ENCODE data around the gene MYEF2.

MYEF2 gene

DNA sequence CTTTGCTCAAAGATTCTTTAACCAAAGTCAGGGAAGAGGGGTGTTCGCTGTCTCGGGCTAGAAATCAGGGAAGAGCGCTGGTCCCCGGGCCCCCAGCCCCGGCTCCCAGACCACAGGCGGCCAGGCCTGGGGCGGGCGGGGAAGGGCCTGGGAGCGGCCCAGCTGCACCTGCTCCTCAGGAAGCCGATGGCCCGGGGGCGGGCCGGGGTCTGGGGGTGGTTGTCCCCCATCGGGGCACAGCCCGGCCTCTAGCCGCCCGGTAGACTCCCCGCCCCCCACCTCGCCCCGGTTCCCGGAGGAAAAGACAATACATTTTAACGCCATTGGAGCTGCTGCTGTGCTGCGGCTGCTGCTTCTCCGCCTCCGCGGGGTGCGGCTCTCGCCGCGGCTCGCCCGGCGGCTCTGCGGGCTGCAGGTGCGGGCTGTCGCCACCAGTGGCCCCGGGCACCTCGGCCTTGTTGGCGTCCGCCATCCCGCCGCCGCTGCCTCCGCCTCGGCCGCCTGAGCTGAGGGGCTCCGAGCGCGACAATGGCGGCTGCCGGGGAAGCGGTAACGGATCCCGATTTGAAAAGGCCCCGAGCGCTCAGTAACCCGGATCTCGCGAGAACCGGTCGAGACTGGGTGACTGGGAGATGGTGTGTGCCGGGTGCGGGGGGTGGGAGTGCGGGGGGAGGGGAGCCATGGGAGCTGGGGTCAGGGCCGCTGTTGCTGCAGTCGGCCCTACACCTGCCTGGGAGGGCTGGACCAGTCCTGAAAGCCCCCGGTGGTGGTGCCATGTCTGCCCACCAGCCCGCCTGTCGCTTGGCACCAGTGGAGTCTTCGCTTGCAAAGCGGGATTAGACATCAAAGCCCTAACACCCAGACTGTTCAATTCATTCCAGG, at the start of gene MYEF2:
Gene MYEF2, minus strand, starts transcription at position 530 of the 882 bp plus-strand sequence. Its CDS starts 58 bp downstream, at position 472.
- Mint-ChIP-seq H3K27ac (peak within 1 kb of the TSS; percentile 87), H3K27me3 (peaks cover 13% of the 10 kb centered on the region), H3K9me3 (peaks cover 14% of the 10 kb centered on the region), H3K4me1 (peaks cover 18% of the 10 kb centered on the region), H3K4me3 (peak within 1 kb of the TSS; percentile 92), H3K36me3 (peaks cover 5% of the 10 kb centered on the region)

DNA sequence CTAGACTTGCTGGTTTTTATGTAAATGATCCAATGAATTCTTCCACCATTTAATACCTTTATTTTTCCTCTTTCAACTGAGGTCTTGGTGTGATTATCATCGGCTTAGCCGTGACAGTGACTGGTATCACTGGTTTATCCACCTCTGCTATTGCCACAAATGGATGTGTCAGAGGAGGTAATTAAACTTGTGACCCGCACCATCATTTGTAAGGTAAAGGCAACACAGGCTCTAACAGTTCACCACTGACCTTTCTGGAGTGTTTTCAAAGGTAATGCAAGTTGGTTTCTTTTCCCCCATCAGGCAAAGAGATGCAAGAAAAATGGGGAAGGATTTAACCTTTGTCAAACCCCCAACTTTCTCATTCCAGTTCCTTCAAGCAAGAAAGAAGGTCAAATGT, 47.7 kb upstream of the MYEF2 start:
- Mint-ChIP-seq H3K27ac (no peak overlapping the region), H3K27me3 (peaks cover 4% of the 10 kb centered on the region), H3K4me3 (no peak overlapping the region), H3K4me1 (no peaks in the 10 kb centered on the region), H3K9me3 (no peaks in the 10 kb centered on the region), H3K36me3 (no peaks in the 10 kb centered on the region)

DNA sequence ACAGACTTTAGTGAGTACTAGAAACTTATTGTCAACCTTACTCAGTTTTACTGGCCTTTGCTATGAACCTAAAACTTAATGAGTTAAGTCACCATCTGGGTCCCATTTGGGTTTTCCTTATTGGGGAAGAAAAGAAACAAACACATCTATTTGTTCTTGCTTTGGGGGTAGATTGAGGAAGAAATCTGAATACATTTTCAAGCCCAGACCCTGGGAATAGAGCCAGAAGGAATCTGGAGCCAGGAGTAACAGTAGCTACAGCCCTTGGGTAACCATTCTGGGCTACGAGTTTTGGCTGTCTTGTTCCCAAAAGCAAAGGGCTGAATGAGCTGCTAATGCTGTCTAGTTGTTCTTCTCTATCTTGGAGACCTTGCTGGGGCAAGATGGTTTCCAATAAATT, 44.5 kb upstream of the MYEF2 start:
- Mint-ChIP-seq H3K27ac (no peak overlapping the region), H3K27me3 (peaks cover 2% of the 10 kb centered on the region), H3K9me3 (no peaks in the 10 kb centered on the region), H3K36me3 (no peaks in the 10 kb centered on the region), H3K4me3 (no peak overlapping the region), H3K4me1 (no peaks in the 10 kb centered on the region)

- Mint-ChIP-seq H3K27ac (no peak overlapping the region), H3K4me1 (no peaks in the 10 kb centered on the region), H3K36me3 (no peaks in the 10 kb centered on the region), H3K9me3 (no peaks in the 10 kb centered on the region), H3K27me3 (peaks cover 5% of the 10 kb centered on the region), H3K4me3 (no peak overlapping the region)
These were observed 43.8 kb upstream of the MYEF2 start for GRCh38 chr15:48221885-48222284.

DNA sequence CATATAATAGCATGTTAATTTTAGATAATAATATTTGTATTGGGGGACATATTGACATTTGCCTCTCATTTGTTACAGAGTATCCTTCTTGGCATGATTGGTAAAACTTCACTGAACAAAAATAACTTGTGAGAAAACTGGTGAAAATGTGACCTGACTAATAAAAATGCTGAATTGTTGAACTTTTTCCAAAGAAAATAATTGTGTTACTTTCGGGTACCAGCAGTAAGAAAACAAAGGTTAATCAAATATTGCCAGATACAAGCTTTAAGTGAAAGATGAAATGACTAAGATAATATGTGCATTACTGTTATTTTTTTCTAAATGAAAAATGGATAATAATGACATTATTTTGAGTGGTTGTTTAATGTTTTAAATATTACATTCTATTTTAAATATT, 43.2 kb upstream of the MYEF2 start:
- Mint-ChIP-seq H3K27ac (no peak overlapping the region), H3K4me1 (no peaks in the 10 kb centered on the region), H3K9me3 (no peaks in the 10 kb centered on the region), H3K36me3 (no peaks in the 10 kb centered on the region), H3K4me3 (no peak overlapping the region), H3K27me3 (peaks cover 5% of the 10 kb centered on the region)

- no peaks in the 10 kb centered on the region for H3K36me3 Mint-ChIP-seq
- peaks cover 5% of the 10 kb centered on the region for H3K27me3 Mint-ChIP-seq
- no peaks in the 10 kb centered on the region for H3K9me3 Mint-ChIP-seq
- H3K27ac Mint-ChIP-seq: no peak within 1 kb of the TSS
- no peaks in the 10 kb centered on the region for H3K4me1 Mint-ChIP-seq
- H3K4me3 Mint-ChIP-seq: no peak within 1 kb of the TSS
These were observed 27.9 kb upstream of the MYEF2 start, which contains the start of gene SLC12A1 for GRCh38 chr15:48205981-48206380. TSS of gene SLC12A1 (plus strand) at chr15:48206302. CDS start at chr15:48207720, 1,418 bp downstream.

GRCh38 chr15:48202068-48202467, 24.0 kb upstream of the MYEF2 start:
- Mint-ChIP-seq H3K4me3 (no peak overlapping the region), H3K27me3 (peaks cover 17% of the 10 kb centered on the region), H3K27ac (no peak overlapping the region), H3K9me3 (peaks cover under 1% of the 10 kb centered on the region), H3K36me3 (no peaks in the 10 kb centered on the region), H3K4me1 (no peaks in the 10 kb centered on the region)

DNA sequence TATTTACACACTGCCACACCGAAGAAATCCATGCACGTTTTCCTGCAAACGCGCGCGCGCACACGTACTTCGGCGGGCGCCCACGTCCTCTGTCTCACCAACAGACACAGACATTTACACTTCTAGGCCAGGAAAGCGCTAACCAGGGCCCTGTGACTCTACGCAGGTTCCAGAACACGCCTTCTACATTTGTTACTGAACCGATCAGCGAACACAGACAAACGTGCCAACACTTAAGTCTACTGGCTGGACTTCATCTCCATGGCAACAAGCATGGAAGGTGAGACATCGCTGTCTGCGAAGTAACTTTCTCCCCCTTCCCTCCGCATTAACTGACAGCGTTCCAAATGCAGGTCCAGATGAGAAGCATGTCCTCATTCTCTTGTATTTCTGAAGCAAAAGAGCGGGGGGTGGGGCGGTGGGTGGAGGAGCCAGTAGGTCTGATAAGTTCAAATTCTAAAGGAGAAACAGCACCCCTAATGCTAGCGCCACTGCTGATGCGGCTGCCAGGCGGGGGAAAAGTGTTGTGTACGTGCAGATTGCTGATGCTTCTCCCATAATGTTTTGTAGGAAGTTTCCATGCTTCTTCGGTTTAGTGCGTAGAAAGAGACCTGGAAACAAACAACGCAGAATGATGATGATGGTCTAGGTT, 13.6 kb upstream of the MYEF2 start, which contains the start of gene CTXN2:
Gene CTXN2, plus strand, starts transcription at position 92 of the 652 bp plus-strand sequence. CDS start 9,636 bp downstream, outside the sequence.
- Mint-ChIP-seq H3K9me3 (peaks cover 16% of the 10 kb centered on the region), H3K27me3 (peaks cover 38% of the 10 kb centered on the region), H3K4me1 (no peaks in the 10 kb centered on the region), H3K36me3 (peaks cover 1% of the 10 kb centered on the region), H3K4me3 (no peak within 1 kb of the TSS), H3K27ac (no peak within 1 kb of the TSS)

GRCh38 chr15:48190932-48191573, 13.0 kb upstream of the MYEF2 start:
- Mint-ChIP-seq H3K4me3 (no peak overlapping the region), H3K4me1 (no peaks in the 10 kb centered on the region), H3K27me3 (peaks cover 37% of the 10 kb centered on the region), H3K27ac (no peak overlapping the region), H3K36me3 (peaks cover 1% of the 10 kb centered on the region), H3K9me3 (peaks cover 16% of the 10 kb centered on the region)

DNA sequence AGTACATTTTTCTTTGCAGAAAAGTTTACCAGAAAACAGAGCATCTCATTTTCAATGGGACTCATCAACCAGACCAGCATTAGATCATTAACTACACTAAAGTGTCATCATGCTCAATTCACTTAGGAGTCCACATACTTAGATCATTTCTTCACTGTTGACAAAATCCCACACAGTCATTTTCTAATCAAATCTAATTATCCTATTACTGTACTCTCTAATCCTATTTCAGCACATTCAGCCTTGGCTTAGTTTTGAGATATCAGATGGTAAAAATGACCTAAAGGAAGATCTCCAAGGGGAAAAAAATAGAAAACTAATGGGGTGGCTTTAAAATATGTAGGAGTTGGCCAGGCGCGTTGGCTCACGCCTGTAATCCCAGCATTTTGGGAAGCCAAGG, 8.2 kb upstream of the MYEF2 start:
- peaks cover 5% of the 10 kb centered on the region for H3K9me3 Mint-ChIP-seq
- peaks cover 17% of the 10 kb centered on the region for H3K27me3 Mint-ChIP-seq
- no peak overlapping the region for H3K27ac Mint-ChIP-seq
- H3K4me1 Mint-ChIP-seq: no peaks in the 10 kb centered on the region
- H3K4me3 Mint-ChIP-seq: no peak overlapping the region
- no peaks in the 10 kb centered on the region for H3K36me3 Mint-ChIP-seq

DNA sequence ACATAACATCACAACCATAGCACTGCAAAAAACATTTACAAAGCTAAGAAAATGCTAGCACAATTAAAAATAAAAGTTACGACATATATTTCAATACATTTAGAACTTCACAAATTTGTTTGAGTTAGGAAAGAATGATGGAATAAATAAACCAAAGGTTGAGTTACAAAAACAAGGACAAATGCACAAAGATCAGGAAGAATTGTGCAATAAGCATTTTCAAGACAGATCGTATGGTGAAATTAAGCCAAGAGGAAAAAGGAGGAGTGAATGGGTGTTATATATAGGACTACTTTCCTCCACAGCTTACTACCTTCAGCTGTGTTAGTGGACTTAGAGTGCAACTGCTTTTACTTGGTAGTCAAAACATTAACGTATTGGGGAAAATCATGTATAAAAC, 7.4 kb upstream of the MYEF2 start:
- Mint-ChIP-seq H3K27me3 (peaks cover 13% of the 10 kb centered on the region), H3K4me3 (no peak overlapping the region), H3K4me1 (no peaks in the 10 kb centered on the region), H3K27ac (no peak overlapping the region), H3K36me3 (no peaks in the 10 kb centered on the region), H3K9me3 (peaks cover 5% of the 10 kb centered on the region)

DNA sequence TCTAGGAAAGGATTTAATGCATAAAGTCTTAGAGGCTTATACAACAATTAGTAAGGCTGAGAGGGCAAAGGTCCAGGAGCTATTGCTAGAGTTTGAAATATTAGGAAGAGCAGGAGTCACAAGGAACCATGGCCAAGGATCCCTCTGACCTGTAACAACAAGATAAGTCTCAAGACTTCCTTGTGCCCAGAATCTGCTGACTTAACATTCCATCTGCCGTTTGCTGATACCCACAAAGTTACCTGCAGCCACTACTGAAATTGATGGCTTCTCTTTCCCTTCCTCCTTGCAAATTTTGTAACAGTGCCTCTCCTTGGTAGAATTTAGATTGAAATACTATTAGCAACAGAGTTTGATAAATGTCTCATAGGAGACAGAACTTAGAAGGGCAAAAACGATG, 4.7 kb upstream of the MYEF2 start:
- Mint-ChIP-seq H3K27ac (no peak overlapping the region), H3K9me3 (peaks cover 5% of the 10 kb centered on the region), H3K27me3 (peaks cover 15% of the 10 kb centered on the region), H3K36me3 (no peaks in the 10 kb centered on the region), H3K4me3 (no peak overlapping the region), H3K4me1 (no peaks in the 10 kb centered on the region)

GRCh38 chr15:48178648-48178931, 495 bp upstream of the MYEF2 start:
- peaks cover 5% of the 10 kb centered on the region for H3K36me3 Mint-ChIP-seq
- peaks cover 8% of the 10 kb centered on the region for H3K9me3 Mint-ChIP-seq
- H3K27ac Mint-ChIP-seq: no peak overlapping the region
- peaks cover 13% of the 10 kb centered on the region for H3K27me3 Mint-ChIP-seq
- H3K4me3 Mint-ChIP-seq: peak overlapping the region; percentile 57
- peaks cover 15% of the 10 kb centered on the region for H3K4me1 Mint-ChIP-seq

GRCh38 chr15:48177383-48177765, 721 bp downstream of the MYEF2 start:
- peaks cover 6% of the 10 kb centered on the region for H3K36me3 Mint-ChIP-seq

GRCh38 chr15:48176957-48177356, 1.1 kb downstream of the MYEF2 start:
- peaks cover 12% of the 10 kb centered on the region for H3K27me3 Mint-ChIP-seq
- peaks cover 16% of the 10 kb centered on the region for H3K9me3 Mint-ChIP-seq
- H3K27ac Mint-ChIP-seq: no peak overlapping the region

More at GRCh38 chr15:48177383-48177765, 721 bp downstream of the MYEF2 start:
- peaks cover 18% of the 10 kb centered on the region for H3K4me1 Mint-ChIP-seq
- H3K27ac Mint-ChIP-seq: peak overlapping the region; percentile 87
- peak overlapping the region; percentile 92 for H3K4me3 Mint-ChIP-seq
- peaks cover 16% of the 10 kb centered on the region for H3K9me3 Mint-ChIP-seq
- peaks cover 13% of the 10 kb centered on the region for H3K27me3 Mint-ChIP-seq

GRCh38 chr15:48176112-48176511, 2.0 kb downstream of the MYEF2 start:
- Mint-ChIP-seq H3K4me1 (peaks cover 18% of the 10 kb centered on the region), H3K27ac (no peak overlapping the region), H3K9me3 (peaks cover 16% of the 10 kb centered on the region), H3K36me3 (peaks cover 8% of the 10 kb centered on the region), H3K27me3 (peaks cover 11% of the 10 kb centered on the region), H3K4me3 (no peak overlapping the region)

More at GRCh38 chr15:48176957-48177356, 1.1 kb downstream of the MYEF2 start:
- peaks cover 18% of the 10 kb centered on the region for H3K4me1 Mint-ChIP-seq
- H3K4me3 Mint-ChIP-seq: peak overlapping the region; percentile 92
- peaks cover 8% of the 10 kb centered on the region for H3K36me3 Mint-ChIP-seq

Measured in activated naive CD4-positive, alpha-beta T cell treated with anti-CD3 and anti-CD28 coated beads, Interleukin-2, amount 50 U/mL, for 24 hours (primary cell).